M059J (cell line): ENCODE data around the gene PGBD1. TPM values are rescaled to one million over a fixed set of nuclear protein-coding genes. Genes with fewer than 3 reads are reported as not detected.

Source experiments
- DNase-seq: peaks from one replicate; pipeline ENCODE4 v3.0.0-alpha.2; 2012; ENCODE audit warnings: low read depth
- total RNA-seq: library from RNA; depleted of rRNA; stranded (reverse); fragments of >200 nt; shearing (Covaris generic); gene quantifications from 2 replicates; pipeline ENCODE4 v1.2.3, GENCODE V29; 2014; rRNA removed

The PGBD1 gene
- total RNA-seq, result 10.5 and 11.9 TPM in 2 replicates

DNA sequence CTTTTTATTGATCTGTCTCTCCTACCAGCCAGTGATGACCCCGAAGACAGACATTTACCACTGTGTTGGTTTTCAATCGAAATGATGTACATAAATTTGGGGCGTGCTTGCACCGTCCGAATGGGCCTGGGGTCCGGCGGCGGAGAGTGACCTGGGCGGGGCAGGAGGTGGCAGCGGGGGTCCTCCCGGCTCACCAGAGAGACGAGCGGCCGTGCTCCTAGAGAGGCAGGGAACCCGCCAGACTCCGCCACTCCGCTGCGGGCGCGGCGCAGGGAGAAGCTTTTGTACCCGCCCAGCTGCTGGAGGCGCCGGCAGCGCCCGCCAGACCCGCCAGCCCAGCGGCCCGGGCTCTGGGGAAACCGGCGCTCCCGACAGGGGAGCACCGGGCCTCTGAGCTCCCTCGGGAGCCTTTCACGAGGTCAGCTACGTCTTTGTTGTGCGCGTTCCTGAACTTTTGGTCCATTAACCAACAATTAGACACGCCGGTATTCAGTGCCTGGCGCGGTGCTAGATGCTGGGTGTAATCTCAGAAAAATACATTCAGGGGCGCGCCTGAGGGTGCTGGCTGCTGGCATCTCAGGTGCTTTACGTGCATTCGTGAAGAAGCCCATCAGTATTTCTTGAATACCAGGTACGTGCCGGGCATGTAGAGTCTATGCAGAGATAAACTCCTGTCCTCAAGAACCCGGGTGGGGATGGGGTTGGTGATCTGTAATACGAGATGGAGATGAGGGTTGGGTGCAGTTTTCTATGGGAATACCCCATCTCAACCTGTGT is at the start of gene PGBD1:
PGBD1 (plus strand) TSS at position 285 of the 777 bp plus-strand sequence. CDS start 2,242 bp downstream, outside the sequence.
- DNase-seq, result peak; percentile 80

DNA sequence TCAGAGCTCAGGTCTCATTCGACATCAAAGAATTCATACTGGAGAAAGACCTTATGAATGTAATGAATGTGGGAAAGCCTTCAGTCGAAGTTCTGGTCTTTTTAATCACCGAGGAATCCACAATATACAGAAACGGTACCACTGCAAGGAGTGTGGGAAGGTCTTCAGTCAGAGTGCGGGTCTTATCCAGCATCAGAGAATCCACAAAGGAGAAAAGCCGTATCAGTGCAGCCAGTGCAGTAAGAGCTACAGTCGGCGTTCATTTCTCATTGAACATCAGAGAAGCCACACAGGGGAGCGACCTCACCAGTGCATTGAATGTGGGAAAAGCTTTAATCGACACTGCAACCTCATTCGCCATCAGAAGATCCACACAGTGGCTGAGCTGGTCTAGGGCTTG is 48.6 kb upstream of the PGBD1 start:
- DNase-seq, result no peak

GRCh38 chr6:28235912-28236452 is 45.4 kb upstream of the PGBD1 start:
- no peak for DNase-seq

- DNase-seq, result no peak
Measured at GRCh38 chr6:28239636-28240035, 41.7 kb upstream of the PGBD1 start.

DNA sequence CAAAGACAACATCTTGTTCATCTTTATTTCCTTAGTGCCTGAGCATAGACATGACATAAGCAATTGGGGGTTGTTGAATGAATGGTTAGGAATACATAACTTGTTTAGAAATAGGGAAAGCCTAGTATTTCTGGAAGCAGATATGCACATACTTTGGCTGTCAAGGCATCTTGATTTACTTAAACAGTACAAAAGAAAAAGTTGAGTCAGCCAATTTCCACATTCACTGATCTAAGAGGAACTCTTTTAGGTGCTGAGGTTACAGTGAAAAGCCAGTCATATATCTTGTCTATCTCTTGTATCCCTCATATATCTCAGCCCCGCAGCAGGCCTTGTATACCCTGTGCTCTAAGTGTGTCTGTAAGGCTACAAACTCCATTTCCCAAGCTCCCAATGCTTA is 40.9 kb upstream of the PGBD1 start:
- no peak for DNase-seq

- no peak for DNase-seq
Measured at GRCh38 chr6:28243946-28244345, 37.4 kb upstream of the PGBD1 start.

DNA sequence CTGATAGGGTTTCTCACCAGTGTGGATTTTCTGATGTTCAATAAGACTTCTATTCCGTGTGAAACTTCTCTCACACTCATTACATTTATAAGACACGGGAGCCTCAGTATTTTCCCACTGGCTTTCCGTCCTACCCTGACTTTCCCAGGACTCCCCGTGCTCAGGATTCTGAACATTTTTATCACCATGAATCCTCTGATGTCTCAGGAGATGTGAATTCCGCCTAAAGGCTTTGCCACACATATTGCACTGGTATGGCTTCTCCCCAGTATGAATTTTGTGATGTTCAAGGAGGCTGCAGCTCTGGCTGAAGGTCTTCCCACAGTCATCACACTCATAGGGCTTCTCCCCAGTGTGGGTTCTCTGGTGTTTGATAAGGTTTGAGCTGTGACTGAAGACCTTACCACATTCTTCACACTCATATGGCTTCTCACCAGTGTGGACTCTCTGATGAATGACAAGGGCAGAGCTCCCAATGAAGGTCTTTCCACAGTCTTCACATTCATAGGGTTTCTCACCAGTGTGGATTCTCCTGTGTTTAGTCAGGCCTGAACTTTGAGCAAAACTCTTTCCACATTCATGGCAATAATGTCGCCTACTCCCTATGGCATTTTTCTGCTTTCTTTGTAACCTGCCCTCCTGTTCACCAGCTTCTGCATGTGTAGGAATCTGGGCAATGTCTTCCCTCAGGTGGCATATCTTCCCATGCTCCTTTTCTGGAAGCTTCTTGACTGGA is 36.0 kb upstream of the PGBD1 start:
- no peak for DNase-seq

GRCh38 chr6:28248916-28249315 is 32.5 kb upstream of the PGBD1 start:
- DNase-seq, result no peak

DNA sequence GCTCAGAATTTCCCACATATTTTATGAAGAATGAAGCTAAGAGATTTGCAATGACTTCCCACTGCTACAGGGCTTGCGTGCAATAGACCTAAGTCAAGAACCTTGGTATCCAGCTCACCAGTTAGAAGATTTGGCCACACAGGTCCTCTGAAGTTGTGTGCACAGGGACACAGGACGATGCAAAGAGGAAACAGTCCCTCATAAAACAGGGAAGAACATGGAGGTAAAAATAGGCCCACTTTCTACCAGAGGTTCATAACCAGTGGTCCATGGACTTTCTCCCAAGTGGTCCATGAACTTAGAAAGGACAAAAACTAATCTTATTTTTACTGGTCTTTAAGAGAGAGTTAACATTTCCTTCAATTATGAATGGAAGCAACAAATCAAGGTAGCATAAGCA is 30.6 kb upstream of the PGBD1 start:
- DNase-seq, result no peak

DNA sequence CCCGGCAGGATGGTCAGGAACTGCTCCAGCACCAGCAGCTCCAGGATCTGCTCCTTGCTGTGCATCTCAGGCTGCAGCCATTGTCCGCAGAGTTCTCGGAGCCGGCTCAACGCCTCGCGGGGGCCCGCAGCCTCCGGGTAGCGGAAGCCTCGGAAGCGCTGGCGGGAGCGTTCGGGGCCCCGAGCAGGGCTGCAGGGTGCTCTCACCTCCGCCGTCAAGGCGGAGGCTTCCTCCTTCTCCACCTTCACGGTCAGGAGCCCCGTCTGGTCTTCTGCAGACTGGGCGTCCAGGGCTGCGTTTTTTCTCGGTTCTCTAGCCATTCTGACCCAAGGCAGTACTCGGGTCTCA is 29.7 kb upstream of the PGBD1 start:
- DNase-seq, result peak; percentile 33

DNA sequence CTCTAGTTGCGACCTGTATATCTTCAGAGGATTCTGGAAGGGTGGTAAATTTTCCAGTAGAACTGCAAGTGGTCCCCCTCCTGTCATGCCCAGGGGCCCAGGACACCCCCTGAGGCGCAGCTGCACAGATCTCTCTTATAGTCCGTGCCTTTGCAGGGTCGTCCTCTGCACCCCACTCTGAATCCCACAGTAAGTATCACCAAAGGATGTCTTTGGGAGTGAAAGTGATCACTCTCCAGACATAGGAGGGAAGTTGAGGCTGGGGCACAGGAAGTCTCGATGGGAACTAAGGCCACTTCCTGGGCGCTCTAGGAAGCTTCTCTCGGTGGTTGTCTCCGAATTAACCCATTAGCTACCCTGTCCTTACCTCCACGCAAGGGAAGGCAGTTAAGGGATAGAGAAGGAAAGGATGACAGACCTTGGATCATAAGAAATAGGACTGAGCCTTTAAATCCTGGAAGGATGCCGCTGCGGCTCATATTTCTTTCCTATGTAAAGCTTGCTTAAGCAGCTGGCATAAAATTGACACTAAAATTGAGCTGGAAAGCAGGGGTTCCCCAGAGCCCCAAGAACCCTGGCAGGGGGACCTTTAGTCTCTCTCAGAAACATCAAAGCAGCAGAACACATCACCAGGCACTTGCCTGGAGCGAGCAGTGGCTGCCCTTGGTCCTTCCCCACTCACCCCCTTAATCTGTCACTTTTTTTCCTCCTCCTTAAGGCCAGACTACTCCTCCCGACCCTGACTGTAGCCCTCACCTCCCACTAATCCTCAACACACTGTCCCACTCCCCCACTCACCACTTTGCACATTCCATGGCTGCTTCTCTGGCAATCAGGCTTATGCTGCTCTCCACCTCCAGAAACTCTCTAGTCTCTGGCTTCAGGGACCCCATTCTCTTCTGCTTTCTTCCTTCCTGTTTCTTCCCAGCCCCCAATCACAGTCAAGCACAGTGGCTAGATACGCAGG is 29.1 kb upstream of the PGBD1 start, which contains the start of gene ZKSCAN4:
ZKSCAN4 (minus strand) TSS at position 261 of the 967 bp plus-strand sequence. CDS start 289 bp downstream, outside the sequence.
- peak; percentile 93 for DNase-seq

DNA sequence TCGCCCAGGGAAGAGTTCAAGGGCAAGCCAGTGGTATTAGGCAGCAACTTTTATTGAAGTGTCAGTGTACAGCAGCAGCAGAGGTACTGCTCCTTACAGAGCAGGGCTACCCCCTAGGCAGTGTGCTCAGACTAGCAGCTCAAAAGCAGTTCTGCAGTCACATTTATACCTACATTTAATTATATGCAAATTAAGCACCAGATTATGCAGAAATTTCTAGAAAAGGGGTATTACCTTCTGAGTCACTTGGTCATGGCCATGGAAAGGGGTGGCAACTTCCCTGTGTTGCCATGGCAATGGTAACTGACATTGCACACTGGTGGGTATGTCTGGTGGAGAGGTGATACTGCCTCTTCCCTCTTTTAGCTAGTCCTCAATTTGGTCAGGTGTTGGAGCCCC is 27.3 kb upstream of the PGBD1 start:
- DNase-seq, result peak; percentile 28

GRCh38 chr6:28257042-28257441 is 24.3 kb upstream of the PGBD1 start:
- DNase-seq, result no peak

DNA sequence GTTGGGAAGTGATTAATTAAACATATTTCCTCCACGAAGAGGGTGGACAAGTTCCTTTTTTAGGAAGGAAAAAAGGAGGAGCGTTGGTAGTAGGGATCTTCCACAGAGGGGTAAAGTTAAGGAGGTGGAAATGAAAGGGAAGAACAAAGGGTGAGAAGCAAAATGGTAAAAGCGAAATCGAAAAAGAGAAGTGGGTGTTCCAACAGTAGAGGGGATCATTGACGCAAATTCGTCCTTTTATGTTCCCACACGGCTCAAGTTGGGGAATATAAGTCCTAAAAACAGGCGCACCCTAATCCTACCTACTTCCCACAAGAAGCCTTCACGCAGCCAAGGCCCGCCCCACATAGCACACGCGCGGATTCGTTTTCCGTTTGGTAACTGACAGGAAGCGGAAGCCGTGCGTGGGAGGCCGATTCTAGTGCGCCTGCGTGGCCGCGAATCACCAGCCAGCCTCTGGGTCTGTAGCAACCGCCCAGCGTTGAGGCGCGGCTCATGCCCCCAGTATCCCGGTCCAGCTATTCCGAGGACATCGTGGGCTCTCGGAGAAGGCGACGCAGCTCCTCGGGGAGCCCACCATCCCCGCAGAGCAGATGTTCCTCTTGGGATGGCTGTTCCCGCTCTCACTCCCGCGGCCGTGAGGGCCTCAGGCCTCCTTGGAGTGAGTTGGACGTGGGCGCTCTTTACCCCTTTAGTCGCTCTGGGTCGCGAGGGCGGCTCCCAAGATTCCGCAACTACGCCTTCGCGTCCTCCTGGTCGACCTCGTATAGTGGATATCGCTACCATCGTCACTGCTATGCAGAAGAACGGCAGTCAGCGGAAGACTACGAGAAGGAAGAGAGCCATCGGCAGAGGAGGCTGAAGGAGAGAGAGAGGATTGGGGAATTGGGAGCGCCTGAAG is 22.2 kb upstream of the PGBD1 start, which contains the start of gene NKAPL:
NKAPL (plus strand) TSS at position 421 of the 901 bp plus-strand sequence; CDS start at position 496, 75 bp downstream.
- DNase-seq, result no peak

- DNase-seq, result no peak
Measured at GRCh38 chr6:28263922-28264321, 17.4 kb upstream of the PGBD1 start.

GRCh38 chr6:28264834-28265401 is 16.5 kb upstream of the PGBD1 start:
- DNase-seq, result no peak

GRCh38 chr6:28266563-28266961 is 14.8 kb upstream of the PGBD1 start:
- DNase-seq, result no peak

DNA sequence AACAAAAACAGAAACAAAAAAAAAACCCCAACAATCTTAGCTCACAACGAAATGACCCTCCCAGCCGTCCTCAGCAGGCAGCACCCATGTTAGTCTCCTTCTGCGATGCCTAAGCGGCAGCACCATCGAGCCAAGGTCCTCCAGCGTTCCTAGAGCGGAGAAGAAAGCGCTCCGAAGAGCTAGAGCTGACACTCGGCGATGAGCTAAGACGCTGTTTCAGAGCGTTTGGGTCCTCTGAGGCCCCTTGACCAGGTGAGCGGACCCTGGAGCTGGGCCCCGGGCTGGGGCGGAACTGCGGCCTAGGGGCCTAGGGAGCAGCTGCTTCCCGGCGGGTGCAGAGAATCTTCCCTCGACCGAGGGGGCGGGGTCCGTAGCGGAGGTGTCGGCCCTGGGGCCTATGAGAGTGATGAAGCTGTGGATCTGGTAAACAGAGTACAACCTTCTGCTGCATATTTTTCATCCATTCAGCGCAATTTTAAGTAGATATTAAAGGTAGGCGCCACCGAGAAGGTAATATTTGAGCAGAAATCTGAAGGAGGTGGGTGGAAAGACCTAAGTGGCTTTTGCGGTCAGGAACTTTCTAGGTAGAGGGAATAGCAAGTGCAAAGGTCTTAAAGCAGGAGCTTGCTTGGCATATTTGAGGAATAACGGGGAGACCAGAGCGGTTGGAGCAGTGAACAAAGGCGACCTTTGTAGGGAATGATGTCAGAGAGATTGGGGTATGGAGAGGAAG is 14.2 kb upstream of the PGBD1 start, which contains the start of gene ZSCAN26:
ZSCAN26 (plus strand) TSS at position 182 of the 733 bp plus-strand sequence. CDS start 4,777 bp downstream, outside the sequence.
- DNase-seq, result peak; percentile 93

GRCh38 chr6:28267695-28268059 is 13.7 kb upstream of the PGBD1 start:
- no peak for DNase-seq
